HepG2 (cell line): ENCODE results near the gene PCGF2. TPM values are rescaled to one million over a fixed set of nuclear protein-coding genes. Genes with fewer than 3 reads are reported as not detected.
A peak's percentile ranks its signal among the peaks of the same experiment; 100 is the strongest.

Experiments
- EED ChIP-seq: sonication (generic); formaldehyde crosslinking; IDR thresholded peaks from 2 replicates; pipeline ENCODE4 v1.5.0; 2020; ENCODE audit warnings: mild to moderate bottlenecking, missing genetic modification reagents
- HNRNPL ChIP-seq: fragments of 200-400 bp; formaldehyde crosslinking; IDR thresholded peaks from 2 replicates; pipeline ENCODE4 v1.6.1; 2017; ENCODE audit warnings: mild to moderate bottlenecking, low read depth, low read length
- HOXA7 ChIP-seq: sonication (generic); formaldehyde crosslinking; IDR thresholded peaks from 2 replicates; pipeline ENCODE4 v1.8.1; 2022; ENCODE audit warnings: mild to moderate bottlenecking, missing genetic modification reagents, moderate library complexity
- KDM3A ChIP-seq: IDR thresholded peaks from 2 replicates; pipeline ENCODE4 v1.6.1; 2018; ENCODE audit warnings: low read depth, missing compliant biosample characterization
- KLF16 ChIP-seq, 2 experiments: sonication (generic) in 1 of 2; formaldehyde crosslinking in 1 of 2; IDR thresholded peaks; 2 replicates each; pipeline versions ENCODE4 v1.6.1 to v1.8.0; 2016 to 2023; ENCODE audit warnings: missing genetic modification reagents in 2 of 2, missing compliant biosample characterization in 1 of 2
- MAFF ChIP-seq: IDR thresholded peaks from 2 replicates; pipeline ENCODE4 v1.6.1; 2011; ENCODE audit warnings: low read depth, low read length, improper control_type of control experiment
- MIER2 ChIP-seq: IDR thresholded peaks from 2 replicates; pipeline ENCODE4 v1.6.1; 2016; ENCODE audit warnings: missing biosample characterization, missing genetic modification reagents
- NFATC3 ChIP-seq: sonication (generic); formaldehyde crosslinking; IDR thresholded peaks from 2 replicates; pipeline ENCODE4 v1.5.1; 2020; ENCODE audit warnings: mild to moderate bottlenecking, missing genetic modification reagents
- PHB2 ChIP-seq: fragments of 450-650 bp; IDR thresholded peaks from 2 replicates; pipeline ENCODE4 v1.6.1; 2018; ENCODE audit not compliant: partially characterized antibody
- SMC3 ChIP-seq: IDR thresholded peaks from 2 replicates; pipeline ENCODE4 v1.6.1; 2011; ENCODE audit warnings: low read length, improper control_type of control experiment
- ZNF326 ChIP-seq: sonication (generic); formaldehyde crosslinking; IDR thresholded peaks from 2 replicates; pipeline ENCODE4 v1.4.0; 2020; ENCODE audit warnings: missing genetic modification reagents, borderline replicate concordance
- ZNF441 ChIP-seq: sonication (generic); formaldehyde crosslinking; IDR thresholded peaks from 2 replicates; pipeline ENCODE4 v1.7.0; 2021; ENCODE audit warnings: missing genetic modification reagents, borderline replicate concordance
- ZNF607 ChIP-seq: sonication (generic); formaldehyde crosslinking; IDR thresholded peaks from 2 replicates; pipeline ENCODE4 v1.5.1; 2020; ENCODE audit warnings: missing genetic modification reagents, mild to moderate bottlenecking, borderline replicate concordance
- ZNF776 ChIP-seq: sonication (generic); formaldehyde crosslinking; IDR thresholded peaks from 2 replicates; pipeline ENCODE4 v1.4.0; 2020; ENCODE audit warnings: mild to moderate bottlenecking, missing genetic modification reagents
- ZNF816 ChIP-seq: sonication (generic); formaldehyde crosslinking; IDR thresholded peaks from 2 replicates; pipeline ENCODE4 v1.8.0; 2022; ENCODE audit warnings: missing genetic modification reagents, mild to moderate bottlenecking, borderline replicate concordance
- polyA plus RNA-seq, 8 experiments: library from polyadenylated mRNA; depleted of rRNA in 3 of 8; stranded (reverse) in 7 of 8; unstranded in 1 of 8; fragments of >200 nt; fragmentation: Illumina TruSeq in 4 of 8; extraction: Trizol in 4 of 8; gene quantifications; 2 replicates each; pipeline versions ENCODE4 v1.2.1 to v1.2.3, GENCODE V29; 2011 to 2016; ENCODE audit warnings: low read depth in 4 of 8, missing spikeins in 1 of 8, mixed read lengths in 1 of 8; ENCODE audit not compliant: insufficient read depth in 1 of 8
- total RNA-seq, 5 experiments: library from RNA; depleted of rRNA; stranded (reverse); fragments of >200 nt; fragmentation: Illumina TruSeq; extraction: Trizol; gene quantifications; 2 replicates each; pipeline ENCODE4 v1.2.3, GENCODE V29; 2016; ENCODE audit warnings: low read depth in 1 of 5
- TF ChIP-seq, protein P1 (sequence below): sonication (generic); formaldehyde crosslinking; IDR thresholded peaks from 2 replicates; pipeline ENCODE4 v1.5.1; 2020; ENCODE audit warnings: mild to moderate bottlenecking, missing genetic modification reagents, borderline replicate concordance
- TF ChIP-seq, protein P2 (sequence below): sonication (generic); formaldehyde crosslinking; conservative IDR thresholded peaks from 2 replicates; pipeline ENCODE4 v1.4.0; 2020; ENCODE audit warnings: missing genetic modification reagents
- TF ChIP-seq, protein P3 (sequence below), 2 experiments: IDR thresholded peaks; 2 replicates each; pipeline ENCODE4 v1.6.1; 2011 to 2012; ENCODE audit warnings: low read length in 2 of 2, borderline replicate concordance in 1 of 2, low read depth in 1 of 2, mild to moderate bottlenecking in 1 of 2, moderate library complexity in 1 of 2

The PCGF2 gene
- total and polyA plus RNA-seq, 2 of the 13 experiments (the other 11 are each of a cell fraction or from before 2014, with no cell fraction given), result 11.6 to 29.4 TPM

DNA sequence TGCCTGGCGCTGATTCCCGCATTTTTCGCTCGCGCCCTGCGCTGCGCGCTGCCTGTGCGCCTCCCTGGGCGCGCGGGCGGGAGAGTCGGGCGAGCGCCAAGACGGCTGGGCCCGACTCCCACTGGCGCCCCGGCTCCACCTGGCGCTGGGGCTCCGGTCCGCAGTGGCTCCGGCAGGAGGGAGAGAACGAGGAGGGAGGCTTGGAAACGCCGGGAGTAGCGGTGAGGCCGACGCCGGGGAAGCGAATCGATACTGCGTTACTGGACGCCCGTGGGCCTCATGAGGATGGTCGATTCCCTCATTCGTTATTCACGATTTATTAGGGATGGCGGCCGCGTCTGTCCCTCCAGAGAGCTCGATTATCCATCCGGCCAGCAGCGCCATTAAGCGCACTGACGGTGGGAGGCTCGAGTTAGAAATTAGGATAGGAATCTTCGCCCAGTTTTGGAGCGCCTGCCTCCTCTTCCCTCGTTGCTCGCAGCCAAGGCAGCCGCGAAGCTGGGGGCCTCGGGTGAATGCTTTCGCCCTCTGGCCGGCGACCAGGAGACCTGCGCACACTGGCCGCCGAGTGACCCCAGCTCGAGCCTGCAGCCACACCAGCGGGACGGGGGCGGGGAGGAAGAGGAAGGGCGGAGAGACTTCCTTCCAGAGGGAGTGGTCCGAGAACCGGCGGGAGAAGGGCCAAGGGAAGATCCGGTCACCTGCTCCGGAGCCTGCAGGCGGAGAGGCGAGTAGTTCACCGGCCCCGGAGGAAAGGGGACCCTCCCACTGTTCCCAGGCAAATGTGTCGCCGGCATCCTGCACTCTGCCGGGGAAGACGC, 1.3 kb upstream of the PCGF2 start (continued):
- TF ChIP-seq, protein P1, sequence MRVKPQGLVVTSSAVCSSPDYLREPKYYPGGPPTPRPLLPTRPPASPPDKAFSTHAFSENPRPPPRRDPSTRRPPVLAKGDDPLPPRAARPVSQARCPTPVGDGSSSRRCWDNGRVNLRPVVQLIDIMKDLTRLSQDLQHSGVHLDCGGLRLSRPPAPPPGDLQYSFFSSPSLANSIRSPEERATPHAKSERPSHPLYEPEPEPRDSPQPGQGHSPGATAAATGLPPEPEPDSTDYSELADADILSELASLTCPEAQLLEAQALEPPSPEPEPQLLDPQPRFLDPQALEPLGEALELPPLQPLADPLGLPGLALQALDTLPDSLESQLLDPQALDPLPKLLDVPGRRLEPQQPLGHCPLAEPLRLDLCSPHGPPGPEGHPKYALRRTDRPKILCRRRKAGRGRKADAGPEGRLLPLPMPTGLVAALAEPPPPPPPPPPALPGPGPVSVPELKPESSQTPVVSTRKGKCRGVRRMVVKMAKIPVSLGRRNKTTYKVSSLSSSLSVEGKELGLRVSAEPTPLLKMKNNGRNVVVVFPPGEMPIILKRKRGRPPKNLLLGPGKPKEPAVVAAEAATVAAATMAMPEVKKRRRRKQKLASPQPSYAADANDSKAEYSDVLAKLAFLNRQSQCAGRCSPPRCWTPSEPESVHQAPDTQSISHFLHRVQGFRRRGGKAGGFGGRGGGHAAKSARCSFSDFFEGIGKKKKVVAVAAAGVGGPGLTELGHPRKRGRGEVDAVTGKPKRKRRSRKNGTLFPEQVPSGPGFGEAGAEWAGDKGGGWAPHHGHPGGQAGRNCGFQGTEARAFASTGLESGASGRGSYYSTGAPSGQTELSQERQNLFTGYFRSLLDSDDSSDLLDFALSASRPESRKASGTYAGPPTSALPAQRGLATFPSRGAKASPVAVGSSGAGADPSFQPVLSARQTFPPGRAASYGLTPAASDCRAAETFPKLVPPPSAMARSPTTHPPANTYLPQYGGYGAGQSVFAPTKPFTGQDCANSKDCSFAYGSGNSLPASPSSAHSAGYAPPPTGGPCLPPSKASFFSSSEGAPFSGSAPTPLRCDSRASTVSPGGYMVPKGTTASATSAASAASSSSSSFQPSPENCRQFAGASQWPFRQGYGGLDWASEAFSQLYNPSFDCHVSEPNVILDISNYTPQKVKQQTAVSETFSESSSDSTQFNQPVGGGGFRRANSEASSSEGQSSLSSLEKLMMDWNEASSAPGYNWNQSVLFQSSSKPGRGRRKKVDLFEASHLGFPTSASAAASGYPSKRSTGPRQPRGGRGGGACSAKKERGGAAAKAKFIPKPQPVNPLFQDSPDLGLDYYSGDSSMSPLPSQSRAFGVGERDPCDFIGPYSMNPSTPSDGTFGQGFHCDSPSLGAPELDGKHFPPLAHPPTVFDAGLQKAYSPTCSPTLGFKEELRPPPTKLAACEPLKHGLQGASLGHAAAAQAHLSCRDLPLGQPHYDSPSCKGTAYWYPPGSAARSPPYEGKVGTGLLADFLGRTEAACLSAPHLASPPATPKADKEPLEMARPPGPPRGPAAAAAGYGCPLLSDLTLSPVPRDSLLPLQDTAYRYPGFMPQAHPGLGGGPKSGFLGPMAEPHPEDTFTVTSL (CRISPR knock-in tag), result peak; percentile 23; the same call in 1 of the 2 replicates
- TF ChIP-seq, protein P2, sequence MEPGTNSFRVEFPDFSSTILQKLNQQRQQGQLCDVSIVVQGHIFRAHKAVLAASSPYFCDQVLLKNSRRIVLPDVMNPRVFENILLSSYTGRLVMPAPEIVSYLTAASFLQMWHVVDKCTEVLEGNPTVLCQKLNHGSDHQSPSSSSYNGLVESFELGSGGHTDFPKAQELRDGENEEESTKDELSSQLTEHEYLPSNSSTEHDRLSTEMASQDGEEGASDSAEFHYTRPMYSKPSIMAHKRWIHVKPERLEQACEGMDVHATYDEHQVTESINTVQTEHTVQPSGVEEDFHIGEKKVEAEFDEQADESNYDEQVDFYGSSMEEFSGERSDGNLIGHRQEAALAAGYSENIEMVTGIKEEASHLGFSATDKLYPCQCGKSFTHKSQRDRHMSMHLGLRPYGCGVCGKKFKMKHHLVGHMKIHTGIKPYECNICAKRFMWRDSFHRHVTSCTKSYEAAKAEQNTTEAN, result peak; percentile 86; the same call in 1 of the 2 replicates
- no peak; the same call in 1 of the 2 replicates for TF ChIP-seq ZNF776 (CRISPR knock-in tag)
- peak; percentile 40; the same call in 1 of the 2 replicates for TF ChIP-seq KDM3A (CRISPR knock-in tag)
- TF ChIP-seq HOXA7 (CRISPR knock-in tag), result peak; percentile 70; the same call in 1 of the 2 replicates
- TF ChIP-seq KLF16 (CRISPR knock-in tag; IDR thresholded peaks at IDR 0.05), result peak in 1 of 2 experiments; percentile 55; a peak in 2 of 4 replicates
- TF ChIP-seq SMC3, result no peak
- no peak for TF ChIP-seq ZNF816 (CRISPR knock-in tag)
- 0 out of 2 replicates have a peak, but pooled peaks have one; percentile 57 for TF ChIP-seq ZNF326 (CRISPR knock-in tag)
- TF ChIP-seq, protein P3, sequence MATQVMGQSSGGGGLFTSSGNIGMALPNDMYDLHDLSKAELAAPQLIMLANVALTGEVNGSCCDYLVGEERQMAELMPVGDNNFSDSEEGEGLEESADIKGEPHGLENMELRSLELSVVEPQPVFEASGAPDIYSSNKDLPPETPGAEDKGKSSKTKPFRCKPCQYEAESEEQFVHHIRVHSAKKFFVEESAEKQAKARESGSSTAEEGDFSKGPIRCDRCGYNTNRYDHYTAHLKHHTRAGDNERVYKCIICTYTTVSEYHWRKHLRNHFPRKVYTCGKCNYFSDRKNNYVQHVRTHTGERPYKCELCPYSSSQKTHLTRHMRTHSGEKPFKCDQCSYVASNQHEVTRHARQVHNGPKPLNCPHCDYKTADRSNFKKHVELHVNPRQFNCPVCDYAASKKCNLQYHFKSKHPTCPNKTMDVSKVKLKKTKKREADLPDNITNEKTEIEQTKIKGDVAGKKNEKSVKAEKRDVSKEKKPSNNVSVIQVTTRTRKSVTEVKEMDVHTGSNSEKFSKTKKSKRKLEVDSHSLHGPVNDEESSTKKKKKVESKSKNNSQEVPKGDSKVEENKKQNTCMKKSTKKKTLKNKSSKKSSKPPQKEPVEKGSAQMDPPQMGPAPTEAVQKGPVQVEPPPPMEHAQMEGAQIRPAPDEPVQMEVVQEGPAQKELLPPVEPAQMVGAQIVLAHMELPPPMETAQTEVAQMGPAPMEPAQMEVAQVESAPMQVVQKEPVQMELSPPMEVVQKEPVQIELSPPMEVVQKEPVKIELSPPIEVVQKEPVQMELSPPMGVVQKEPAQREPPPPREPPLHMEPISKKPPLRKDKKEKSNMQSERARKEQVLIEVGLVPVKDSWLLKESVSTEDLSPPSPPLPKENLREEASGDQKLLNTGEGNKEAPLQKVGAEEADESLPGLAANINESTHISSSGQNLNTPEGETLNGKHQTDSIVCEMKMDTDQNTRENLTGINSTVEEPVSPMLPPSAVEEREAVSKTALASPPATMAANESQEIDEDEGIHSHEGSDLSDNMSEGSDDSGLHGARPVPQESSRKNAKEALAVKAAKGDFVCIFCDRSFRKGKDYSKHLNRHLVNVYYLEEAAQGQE (IDR thresholded peaks at IDR 0.05; ENCODE audit: borderline replicate concordance in 1 of 2, low read depth in 1 of 2, low read length in 2 of 2), result 0 out of 4 replicates have a peak, but pooled peaks of 1 of the 2 experiments have one; percentile 40
- peak; percentile 43; the same call in 1 of the 2 replicates for TF ChIP-seq EED (CRISPR knock-in tag)
- TF ChIP-seq MIER2 (CRISPR knock-in tag), result no peak
- peak; percentile 70; the same call in 1 of the 2 replicates for TF ChIP-seq HNRNPL
- no peak for TF ChIP-seq MAFF
- no peak for TF ChIP-seq PHB2
- peak; percentile 72 for TF ChIP-seq NFATC3 (CRISPR knock-in tag)
- TF ChIP-seq ZNF441 (CRISPR knock-in tag), result peak; percentile 67
- no peak for TF ChIP-seq ZNF607 (CRISPR knock-in tag)
